ENCODE results near the gene SART1.

DNA sequence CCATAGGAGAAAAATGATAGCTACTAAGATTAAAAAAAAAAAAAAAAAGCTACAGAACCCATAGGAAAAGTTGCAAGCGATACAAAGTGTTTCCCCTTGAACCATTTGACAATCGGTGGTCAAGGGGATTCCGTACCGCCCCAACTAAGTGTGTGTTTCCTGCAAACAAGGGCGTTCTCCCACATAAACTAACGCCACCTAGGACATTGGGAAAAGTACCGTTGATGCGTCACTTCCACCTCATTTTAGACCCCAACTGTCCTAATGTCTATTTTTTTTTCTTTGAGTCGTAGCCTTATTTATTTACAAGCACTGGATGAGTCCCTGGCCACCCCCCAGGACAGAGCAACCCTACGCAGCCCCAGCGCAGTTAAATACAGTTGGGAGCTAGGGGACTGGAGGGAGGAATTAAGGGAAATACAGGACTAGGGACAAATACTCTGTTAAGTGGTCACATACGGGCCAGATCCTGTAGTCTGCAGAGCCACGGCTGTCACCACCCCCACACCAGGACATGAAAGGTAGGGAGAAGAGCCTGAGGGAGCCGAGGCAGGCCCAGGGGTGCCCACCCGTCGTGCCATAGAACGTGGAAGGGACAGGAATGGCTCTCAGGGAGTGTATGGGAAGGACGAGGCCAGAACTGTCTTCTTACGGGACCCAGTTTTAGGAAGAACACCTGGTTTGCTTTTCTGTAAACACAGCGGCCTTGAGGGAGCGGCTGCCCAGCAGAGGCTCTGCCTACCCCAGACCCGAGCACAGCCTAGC lies 21.5 kb downstream of the SART1 start:
- TF ChIP-seq CTCF (IDR thresholded peaks at IDR 0.05) (no peak), POLR2A (IDR thresholded peaks at IDR 0.05) (no peak), POLR2AphosphoS5 (IDR thresholded peaks at IDR 0.05; ENCODE audit: insufficient read depth in 1 of 2, low read depth in 1 of 2) (no peak)
